ENCODE results near the gene MASP1. TPM values are rescaled to one million over a fixed set of nuclear protein-coding genes. Genes with fewer than 3 reads are reported as not detected.

MASP1 gene
- total RNA-seq, 1 donor from 2014 or later = 1.6 TPM

Other genes with a start within 250 kb of the MASP1 start
- gene RPL39L, start 152.2 kb downstream of the MASP1 start, total RNA-seq = 12.0 TPM
- gene RTP1, start 94.3 kb downstream of the MASP1 start, total RNA-seq = not detected
- 1.8 TPM for gene RTP4, start 76.6 kb upstream of the MASP1 start, total RNA-seq